LoVo (cell line): ENCODE measurements around the gene CAPZB.
"Not testable (repeated sequence)": the region's sequence is repeated elsewhere in the genome, so short reads cannot be mapped to it uniquely, and the experiment has no call there.

Experiments
- DNase-seq: peaks from one replicate; pipeline ENCODE4 v3.0.0-alpha.2; 2016; ENCODE audit warnings: low spot score

The CAPZB gene

DNA sequence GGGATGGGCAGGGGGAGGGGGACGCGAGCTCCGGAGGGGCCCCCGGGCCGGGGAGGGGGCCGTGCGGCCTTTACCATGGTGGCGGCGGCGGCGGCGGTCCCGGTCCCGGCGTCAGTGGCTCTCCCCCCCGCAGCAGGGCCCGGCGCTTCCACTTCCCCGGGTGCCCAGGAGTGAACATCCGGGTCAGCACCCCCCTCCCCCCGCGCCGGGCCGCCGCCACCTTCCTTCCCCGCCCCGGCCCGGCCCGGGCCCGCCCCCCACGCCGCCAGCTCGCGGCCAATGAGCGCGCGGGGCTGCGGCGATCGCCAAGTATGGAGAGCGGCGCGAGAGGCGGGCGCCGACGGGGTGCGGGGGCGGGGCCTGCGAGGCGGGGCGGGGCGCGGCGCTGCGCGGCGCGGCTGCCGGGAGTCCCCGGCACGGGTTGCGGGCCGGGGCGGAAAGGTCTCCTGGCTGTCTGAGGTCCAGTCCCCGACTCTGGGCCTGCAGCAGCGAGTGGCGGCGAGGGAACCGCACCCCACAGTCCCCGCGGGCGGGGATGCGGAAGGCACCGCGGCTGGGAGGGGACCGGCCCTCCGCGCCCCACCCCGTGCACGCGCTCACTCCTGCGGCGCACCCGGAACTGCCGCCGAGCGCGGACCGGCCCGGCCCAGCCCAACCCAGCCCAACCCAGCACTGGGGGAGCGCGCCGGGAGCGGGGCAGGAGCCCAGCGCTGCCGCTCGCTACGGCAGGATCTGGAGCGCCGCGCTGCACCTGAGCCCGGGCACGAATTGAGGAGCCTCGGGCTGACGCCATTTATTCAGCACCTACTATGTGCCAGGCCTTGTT, at the start of gene CAPZB:
Gene CAPZB, minus strand, starts transcription at position 178 of the 826 bp plus-strand sequence. Its CDS starts 101 bp downstream, at position 77.
- peak; percentile 92 for DNase-seq

- no peak for DNase-seq
Measured at GRCh38 chr1:19534281-19534680, 48.9 kb upstream of the CAPZB start.

DNA sequence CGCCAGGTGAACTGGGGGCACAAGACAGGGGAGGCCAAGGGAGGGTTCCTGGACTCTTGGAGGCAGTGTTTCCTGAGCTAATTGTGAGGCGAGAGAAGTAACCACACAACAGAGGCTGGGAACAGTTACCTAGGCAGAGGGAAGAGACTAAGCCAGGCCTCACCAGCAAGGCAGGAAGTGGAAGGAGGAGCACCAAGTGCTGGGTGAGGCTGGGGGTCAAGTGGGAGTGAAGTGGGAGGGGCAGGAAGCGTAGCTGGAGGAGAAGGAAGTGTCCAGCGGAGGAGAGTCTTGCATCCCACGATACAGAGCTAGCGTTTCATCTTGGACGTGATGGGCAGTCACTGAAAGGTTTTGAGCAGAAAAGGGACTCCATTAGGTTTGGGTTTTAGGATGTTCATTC, 48.3 kb upstream of the CAPZB start:
- DNase-seq: no peak

DNA sequence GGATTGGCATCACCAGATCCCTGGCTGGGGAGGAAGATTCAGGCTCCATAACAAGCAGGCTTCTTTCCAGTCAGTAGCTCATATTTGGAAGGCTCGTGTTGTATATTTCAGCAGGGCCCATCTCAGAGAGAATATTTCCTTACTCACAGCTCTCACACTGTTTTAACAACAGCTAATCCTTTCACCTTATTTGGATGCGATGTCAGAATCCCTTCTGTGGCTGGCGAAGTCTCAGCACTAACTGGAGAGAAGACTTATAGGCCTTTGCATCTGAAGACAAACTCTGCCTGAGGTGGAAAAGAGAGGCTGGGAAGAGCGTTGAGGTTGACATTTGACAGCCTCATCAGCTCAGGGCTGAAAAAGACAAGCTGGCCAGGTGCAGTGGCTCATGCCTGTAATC, 47.2 kb upstream of the CAPZB start:
- no peak for DNase-seq

GRCh38 chr1:19529664-19530063, 44.3 kb upstream of the CAPZB start:
- DNase-seq: no peak

GRCh38 chr1:19528438-19528837, 43.1 kb upstream of the CAPZB start:
- no peak for DNase-seq

DNA sequence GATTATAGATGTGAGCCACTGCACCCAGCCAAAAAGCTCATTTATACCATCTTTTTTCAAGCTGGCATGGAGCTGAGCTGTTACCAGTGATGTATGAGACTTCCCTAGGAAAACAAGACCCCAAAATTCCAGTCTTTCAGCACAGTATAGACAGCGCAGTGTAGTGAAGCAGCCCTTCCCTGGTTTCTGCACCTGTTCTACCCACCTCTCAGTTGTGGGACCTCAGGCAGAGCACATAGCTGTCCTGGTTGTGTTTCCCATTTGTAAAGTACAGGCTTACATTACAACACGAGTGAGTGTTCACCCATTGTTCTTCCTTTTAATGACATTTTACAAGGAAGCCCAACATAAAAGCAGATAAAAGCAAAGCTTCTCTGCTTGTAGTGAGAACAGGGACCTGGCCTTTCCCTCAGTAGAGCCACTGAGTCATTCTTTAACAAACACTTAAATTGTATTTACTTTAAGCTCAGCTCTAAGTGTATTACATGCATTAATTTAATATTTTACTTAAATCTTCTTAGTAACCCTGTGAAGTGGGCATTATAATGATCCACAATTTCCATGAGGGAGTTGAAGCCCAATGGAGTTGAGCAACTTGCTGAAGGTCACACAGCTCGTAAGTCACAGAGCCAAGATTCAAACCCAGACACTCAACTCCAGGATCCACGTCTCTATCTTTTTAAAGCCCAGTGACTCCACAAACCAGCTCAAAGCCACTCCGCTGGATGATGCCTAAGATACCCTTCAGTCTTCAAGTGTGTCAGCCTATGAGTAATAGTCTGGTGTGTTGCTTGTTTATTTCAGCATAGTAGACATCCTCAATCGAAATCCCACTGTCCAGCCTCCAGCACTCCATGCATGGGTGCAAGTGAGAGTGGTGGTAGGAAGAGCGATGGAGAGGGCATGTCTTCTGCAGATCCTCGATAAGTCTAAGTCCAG, 40.5 kb upstream of the CAPZB start:
- peak; percentile 62 for DNase-seq

DNA sequence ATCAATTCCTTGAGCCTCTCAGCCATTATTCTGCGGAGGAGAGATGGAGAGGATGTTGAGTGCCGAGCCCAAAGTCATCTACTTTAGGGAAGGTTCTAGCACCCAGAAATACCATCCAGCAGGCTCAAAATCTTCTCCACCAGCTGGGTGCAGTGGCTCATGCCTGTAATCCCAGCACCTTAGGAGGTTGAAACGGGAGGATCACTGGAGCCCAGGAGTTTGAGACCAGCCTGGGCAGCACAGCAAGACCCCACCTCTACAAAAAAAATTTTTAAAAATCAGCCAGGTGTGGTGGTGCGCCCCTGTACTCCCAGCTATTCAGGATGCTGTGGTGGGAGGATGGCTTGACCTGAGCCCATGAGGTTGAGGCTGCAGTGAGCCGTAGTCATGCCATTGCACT, 39.5 kb upstream of the CAPZB start:
- DNase-seq: no peak

GRCh38 chr1:19522570-19522969, 37.2 kb upstream of the CAPZB start:
- DNase-seq: not testable (repeated sequence)

DNA sequence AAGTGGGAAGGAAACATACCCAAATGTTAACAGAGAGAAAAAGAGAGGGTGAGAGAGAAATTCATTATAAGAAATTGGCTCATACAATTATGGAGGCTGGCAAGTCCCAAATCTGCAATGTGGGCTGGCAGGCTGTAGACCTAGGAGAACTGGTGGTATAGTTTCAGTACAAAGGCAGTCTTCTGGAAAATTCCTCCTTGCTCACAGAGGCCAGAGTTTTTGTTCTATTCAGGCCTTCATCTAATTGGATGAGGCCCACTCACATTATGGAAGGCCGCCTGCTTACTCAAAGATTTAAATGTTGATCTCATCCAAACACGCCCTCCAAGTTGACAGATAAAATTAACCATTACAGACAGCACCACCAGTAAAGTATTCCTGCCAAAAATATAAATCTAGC, 36.1 kb upstream of the CAPZB start:
- DNase-seq: no peak

GRCh38 chr1:19517017-19517416, 31.7 kb upstream of the CAPZB start:
- no peak for DNase-seq

DNA sequence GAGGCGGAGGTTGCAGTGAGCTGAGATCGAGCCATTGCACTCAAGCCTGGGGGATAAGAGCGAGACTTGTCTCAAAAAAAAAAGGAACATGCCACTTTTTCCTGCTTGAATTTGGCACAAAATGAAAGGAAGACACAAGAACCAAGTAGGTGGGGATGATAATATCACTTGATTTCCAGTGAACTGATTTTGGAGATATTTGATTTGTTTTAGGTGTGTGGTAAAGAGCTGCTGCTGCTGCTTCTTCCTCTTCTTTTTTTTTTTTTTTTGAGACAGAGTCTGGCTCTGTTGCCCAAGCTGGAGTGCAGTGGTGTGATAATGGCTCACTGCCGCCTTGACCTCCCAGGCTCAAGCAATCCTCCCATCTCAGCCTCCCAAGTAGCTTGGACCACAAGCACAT, 29.9 kb upstream of the CAPZB start:
- no peak for DNase-seq

GRCh38 chr1:19514391-19514831, 29.1 kb upstream of the CAPZB start:
- no peak for DNase-seq

DNA sequence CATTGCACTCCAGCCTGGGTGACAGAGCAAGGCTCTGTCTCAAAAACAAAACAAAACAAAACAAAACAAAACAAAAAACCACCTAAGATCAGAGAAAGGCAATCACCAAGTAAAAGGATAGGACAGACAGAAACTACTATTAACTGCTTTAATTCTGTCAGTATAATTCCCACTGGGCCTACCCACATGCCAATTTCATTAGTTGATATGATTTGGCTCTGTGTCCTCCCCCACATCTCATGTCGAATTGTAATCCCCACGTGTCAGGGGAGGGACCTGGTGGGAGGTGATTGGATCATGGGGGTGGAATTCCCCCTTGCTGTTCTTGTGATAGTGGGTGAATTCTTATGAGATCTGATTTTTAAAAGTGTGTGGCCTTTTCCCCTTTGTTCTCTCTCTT, 27.2 kb upstream of the CAPZB start:
- DNase-seq: no peak

DNA sequence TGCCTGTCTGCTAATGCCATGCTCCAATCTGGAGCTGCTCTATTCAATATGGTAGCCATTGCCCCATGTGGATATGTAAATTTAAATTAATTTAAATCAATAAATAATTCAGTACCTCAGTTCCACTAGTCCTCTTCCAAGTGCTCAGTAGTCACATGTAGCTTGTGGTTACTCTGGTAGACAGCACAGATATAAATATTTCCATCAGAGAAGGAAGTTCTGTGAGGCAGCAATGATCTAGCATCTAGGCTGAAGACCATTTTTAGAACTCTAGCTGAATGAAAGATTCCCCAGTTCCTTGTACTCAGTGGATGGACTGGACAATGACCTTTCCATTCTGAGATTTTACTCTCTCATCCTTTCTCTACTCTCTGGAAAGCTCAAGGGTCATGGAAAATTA, 25.8 kb upstream of the CAPZB start:
- DNase-seq: no peak

- not testable (repeated sequence) for DNase-seq
Measured at GRCh38 chr1:19509647-19510046, 24.3 kb upstream of the CAPZB start.

DNA sequence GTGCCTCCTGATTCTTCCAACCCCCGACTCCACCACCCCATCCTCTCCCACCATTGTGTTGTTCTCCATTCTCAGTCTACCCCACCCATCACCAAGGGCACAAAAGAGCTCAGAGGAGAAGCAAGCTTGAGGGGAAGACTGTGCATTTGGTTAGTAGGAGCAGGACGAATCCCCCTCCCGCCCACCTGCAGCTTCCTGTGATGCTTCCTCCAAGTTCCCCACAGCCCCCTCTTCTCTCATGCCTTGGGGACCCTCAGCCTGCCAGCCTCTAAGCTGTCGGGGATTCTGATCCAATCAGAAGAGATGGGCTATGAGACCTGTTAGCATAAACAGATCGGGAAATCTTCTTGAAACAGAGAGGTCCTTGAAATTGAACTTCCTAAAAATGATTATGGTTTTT, 22.2 kb upstream of the CAPZB start:
- DNase-seq: no peak

GRCh38 chr1:19505693-19506457, 20.5 kb upstream of the CAPZB start:
- no peak for DNase-seq

DNA sequence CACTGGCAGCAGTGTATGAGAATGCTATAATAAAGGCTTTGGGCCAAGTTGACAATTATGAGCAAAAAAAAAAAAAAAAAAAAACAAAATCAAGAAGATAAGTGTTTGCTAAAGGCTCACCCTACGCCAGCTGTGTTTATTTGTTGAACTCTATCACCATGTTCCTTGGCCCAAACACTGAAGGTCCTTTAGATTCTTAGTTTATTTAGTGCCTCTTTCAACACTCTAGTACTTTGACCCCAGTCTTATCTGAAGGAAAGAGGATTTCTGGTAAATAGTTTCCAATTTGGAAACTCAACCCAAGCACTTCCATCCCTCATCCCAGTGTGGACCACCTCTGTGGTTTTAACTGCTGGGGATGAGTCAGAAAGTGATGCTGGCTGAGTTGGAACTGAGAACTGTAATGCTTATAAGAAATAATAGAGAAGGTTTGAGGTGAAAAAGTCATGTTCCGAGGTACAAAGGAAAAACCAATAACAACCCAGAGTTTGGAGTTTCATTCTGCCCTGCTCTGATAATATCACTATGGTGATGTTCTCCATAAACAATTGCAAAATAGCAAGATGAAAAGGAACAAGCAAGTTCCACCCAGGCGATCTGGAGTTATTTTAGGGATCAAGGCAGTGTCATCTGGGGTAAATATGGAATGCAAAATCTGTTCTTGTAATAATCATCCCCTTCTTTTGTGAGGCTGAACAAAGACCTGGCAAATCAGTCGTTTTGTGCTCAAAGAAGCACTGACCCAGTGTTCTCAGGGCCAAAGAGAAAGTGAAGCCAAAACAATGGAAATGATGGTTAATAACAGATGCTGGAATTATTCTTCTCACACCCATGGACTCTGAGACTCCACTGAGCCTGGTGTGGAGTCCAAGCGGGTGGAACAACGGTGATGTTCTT, 19.7 kb upstream of the CAPZB start:
- DNase-seq: peak; percentile 35

- not testable (repeated sequence) for DNase-seq
Measured at GRCh38 chr1:19502284-19502683, 16.9 kb upstream of the CAPZB start.

DNA sequence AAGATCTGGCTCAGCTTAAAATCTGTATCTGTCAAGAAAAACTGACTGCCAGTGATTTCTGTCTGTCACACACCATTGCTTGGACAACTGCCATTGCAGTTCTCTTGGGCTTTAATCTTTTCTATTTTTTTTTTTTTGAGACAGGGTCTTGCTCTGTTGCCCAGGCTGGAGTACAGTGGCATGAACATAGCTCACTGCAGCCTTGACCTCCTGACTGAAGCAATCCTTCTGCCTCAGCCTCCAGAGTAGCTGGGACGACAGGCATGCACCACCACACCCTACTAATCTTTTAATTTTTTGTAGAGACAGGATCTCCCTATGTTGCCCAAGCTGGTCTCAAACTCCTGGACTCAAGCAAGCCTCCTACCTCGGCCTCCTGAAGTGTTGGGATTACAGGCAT, 14.5 kb upstream of the CAPZB start:
- DNase-seq: not testable (repeated sequence)
